A549 (cell line): ENCODE measurements around the gene UPK1A.

Experiments
- JUN ChIP-seq, 2 experiments: fragments of >200 bp; sonication (Bioruptor Twin); formaldehyde crosslinking; IDR thresholded peaks; 2 replicates in 1 of 2; 3 replicates in 1 of 2; pipeline ENCODE4 v1.6.1; 2016 to 2017
- MAX ChIP-seq: IDR thresholded peaks from 2 replicates; pipeline ENCODE4 v1.6.1; 2012
- NFE2L2 ChIP-seq: fragments of 150-350 bp; conservative IDR thresholded peaks from 2 replicates; pipeline ENCODE4 v1.6.1; 2014; ENCODE audit warnings: low read length
- POLR2A ChIP-seq: IDR thresholded peaks from 2 replicates; pipeline ENCODE4 v1.6.1; 2012; ENCODE audit warnings: mild to moderate bottlenecking, low read length
- RAD21 ChIP-seq, 2 experiments: fragments of >200 bp in 1 of 2; sonication (Bioruptor Twin) in 1 of 2; formaldehyde crosslinking in 1 of 2; IDR thresholded peaks in 1 of 2; conservative IDR thresholded peaks in 1 of 2; 2 replicates in 1 of 2; 3 replicates in 1 of 2; pipeline ENCODE4 v1.6.1; 2012 to 2018; ENCODE audit warnings: inconsistent platforms in 1 of 2
- REST ChIP-seq: fragments of 200-600 bp; sonication (generic); IDR thresholded peaks from 2 replicates; pipeline ENCODE4 v1.6.1; 2016; ENCODE audit warnings: antibody characterized with exemption, mild to moderate bottlenecking, moderate library complexity
- USF2 ChIP-seq: fragments of 450-650 bp; IDR thresholded peaks from 2 replicates; pipeline ENCODE4 v1.6.1; 2014; ENCODE audit warnings: antibody characterized with exemption
- ZC3H11A ChIP-seq: fragments of 450-650 bp; IDR thresholded peaks from 2 replicates; pipeline ENCODE4 v1.6.1; 2014; ENCODE audit warnings: antibody characterized with exemption, mild to moderate bottlenecking
- TF ChIP-seq, protein P1 (sequence below): fragments of >200 bp; sonication (Bioruptor Twin); formaldehyde crosslinking; IDR thresholded peaks from 3 replicates; pipeline ENCODE4 v1.5.1; 2016

GRCh38 chr19:35704218-35704617 is 37.9 kb downstream of the UPK1A start, which contains the start of gene ZBTB32:
- no peak for TF ChIP-seq MAX
- TF ChIP-seq RAD21 (conservative IDR thresholded peaks at IDR 0.05 in 1 of 2, IDR thresholded peaks at IDR 0.05 in 1 of 2) = no peak
- TF ChIP-seq, protein P1, sequence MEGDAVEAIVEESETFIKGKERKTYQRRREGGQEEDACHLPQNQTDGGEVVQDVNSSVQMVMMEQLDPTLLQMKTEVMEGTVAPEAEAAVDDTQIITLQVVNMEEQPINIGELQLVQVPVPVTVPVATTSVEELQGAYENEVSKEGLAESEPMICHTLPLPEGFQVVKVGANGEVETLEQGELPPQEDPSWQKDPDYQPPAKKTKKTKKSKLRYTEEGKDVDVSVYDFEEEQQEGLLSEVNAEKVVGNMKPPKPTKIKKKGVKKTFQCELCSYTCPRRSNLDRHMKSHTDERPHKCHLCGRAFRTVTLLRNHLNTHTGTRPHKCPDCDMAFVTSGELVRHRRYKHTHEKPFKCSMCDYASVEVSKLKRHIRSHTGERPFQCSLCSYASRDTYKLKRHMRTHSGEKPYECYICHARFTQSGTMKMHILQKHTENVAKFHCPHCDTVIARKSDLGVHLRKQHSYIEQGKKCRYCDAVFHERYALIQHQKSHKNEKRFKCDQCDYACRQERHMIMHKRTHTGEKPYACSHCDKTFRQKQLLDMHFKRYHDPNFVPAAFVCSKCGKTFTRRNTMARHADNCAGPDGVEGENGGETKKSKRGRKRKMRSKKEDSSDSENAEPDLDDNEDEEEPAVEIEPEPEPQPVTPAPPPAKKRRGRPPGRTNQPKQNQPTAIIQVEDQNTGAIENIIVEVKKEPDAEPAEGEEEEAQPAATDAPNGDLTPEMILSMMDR = no peak
- peak; percentile 31; the same call in 1 of the 2 replicates for TF ChIP-seq REST
- no peak for TF ChIP-seq POLR2A
- TF ChIP-seq ZC3H11A = no peak
- TF ChIP-seq JUN (IDR thresholded peaks at IDR 0.05) = no peak
- TF ChIP-seq NFE2L2 = no peak
- TF ChIP-seq USF2 = no peak
